ENCODE measurements around the gene INIP. TPM values are rescaled to one million over a fixed set of nuclear protein-coding genes. Genes with fewer than 3 reads are reported as not detected.

INIP gene
- total and polyA plus RNA-seq, 9 of the 15 experiments (the other 6 are each of a cell fraction or from before 2014, with no cell fraction given), result 11.9 to 87.9 (median 37.3) TPM

- TF ChIP-seq CHD7 (IDR thresholded peaks at IDR 0.05; ENCODE audit: low read depth, low read length) (no peak), HMGN3 (IDR thresholded peaks at IDR 0.05; ENCODE audit: borderline replicate concordance, extremely low read depth, insufficient read length, low read depth, low read length) (peak; percentile 87), MTA1 (IDR thresholded peaks at IDR 0.05; ENCODE audit: borderline replicate concordance) (no peak), IFI16 (CRISPR knock-in tag; IDR thresholded peaks at IDR 0.05) (no peak), ZEB2 (IDR thresholded peaks at IDR 0.05) (0 out of 2 replicates have a peak, but pooled peaks have one; percentile 23), NFE2L1 (tag; IDR thresholded peaks at IDR 0.05; ENCODE audit: borderline replicate concordance, low read depth) (no peak), PCBP2 (IDR thresholded peaks at IDR 0.05; ENCODE audit: low read depth, low read length, poor library complexity, severe bottlenecking) (no peak), TAL1 (IDR thresholded peaks at IDR 0.05) (no peak), MYNN (IDR thresholded peaks at IDR 0.05) (no peak), MYNN (CRISPR knock-in tag; IDR thresholded peaks at IDR 0.05) (no peak)
- TF ChIP-seq, protein P1, sequence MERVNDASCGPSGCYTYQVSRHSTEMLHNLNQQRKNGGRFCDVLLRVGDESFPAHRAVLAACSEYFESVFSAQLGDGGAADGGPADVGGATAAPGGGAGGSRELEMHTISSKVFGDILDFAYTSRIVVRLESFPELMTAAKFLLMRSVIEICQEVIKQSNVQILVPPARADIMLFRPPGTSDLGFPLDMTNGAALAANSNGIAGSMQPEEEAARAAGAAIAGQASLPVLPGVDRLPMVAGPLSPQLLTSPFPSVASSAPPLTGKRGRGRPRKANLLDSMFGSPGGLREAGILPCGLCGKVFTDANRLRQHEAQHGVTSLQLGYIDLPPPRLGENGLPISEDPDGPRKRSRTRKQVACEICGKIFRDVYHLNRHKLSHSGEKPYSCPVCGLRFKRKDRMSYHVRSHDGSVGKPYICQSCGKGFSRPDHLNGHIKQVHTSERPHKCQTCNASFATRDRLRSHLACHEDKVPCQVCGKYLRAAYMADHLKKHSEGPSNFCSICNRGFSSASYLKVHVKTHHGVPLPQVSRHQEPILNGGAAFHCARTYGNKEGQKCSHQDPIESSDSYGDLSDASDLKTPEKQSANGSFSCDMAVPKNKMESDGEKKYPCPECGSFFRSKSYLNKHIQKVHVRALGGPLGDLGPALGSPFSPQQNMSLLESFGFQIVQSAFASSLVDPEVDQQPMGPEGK (CRISPR knock-in tag; IDR thresholded peaks at IDR 0.05; ENCODE audit: borderline replicate concordance), result no peak
- TF ChIP-seq, protein P2, sequence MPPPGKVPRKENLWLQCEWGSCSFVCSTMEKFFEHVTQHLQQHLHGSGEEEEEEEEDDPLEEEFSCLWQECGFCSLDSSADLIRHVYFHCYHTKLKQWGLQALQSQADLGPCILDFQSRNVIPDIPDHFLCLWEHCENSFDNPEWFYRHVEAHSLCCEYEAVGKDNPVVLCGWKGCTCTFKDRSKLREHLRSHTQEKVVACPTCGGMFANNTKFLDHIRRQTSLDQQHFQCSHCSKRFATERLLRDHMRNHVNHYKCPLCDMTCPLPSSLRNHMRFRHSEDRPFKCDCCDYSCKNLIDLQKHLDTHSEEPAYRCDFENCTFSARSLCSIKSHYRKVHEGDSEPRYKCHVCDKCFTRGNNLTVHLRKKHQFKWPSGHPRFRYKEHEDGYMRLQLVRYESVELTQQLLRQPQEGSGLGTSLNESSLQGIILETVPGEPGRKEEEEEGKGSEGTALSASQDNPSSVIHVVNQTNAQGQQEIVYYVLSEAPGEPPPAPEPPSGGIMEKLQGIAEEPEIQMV (tag; conservative IDR thresholded peaks at IDR 0.05; ENCODE audit: low read depth), result no peak
Observed at GRCh38 chr9:112717661-112718331, at the start of gene INIP (continued).
